IPS DF 19.7 (cell line): ENCODE data around the gene BAHCC1.

Experiments used
- DNase-seq: peaks from one replicate; pipeline ENCODE4 v3.0.0-alpha.2; 2013; ENCODE audit warnings: low read depth, low spot score

BAHCC1 gene

DNA sequence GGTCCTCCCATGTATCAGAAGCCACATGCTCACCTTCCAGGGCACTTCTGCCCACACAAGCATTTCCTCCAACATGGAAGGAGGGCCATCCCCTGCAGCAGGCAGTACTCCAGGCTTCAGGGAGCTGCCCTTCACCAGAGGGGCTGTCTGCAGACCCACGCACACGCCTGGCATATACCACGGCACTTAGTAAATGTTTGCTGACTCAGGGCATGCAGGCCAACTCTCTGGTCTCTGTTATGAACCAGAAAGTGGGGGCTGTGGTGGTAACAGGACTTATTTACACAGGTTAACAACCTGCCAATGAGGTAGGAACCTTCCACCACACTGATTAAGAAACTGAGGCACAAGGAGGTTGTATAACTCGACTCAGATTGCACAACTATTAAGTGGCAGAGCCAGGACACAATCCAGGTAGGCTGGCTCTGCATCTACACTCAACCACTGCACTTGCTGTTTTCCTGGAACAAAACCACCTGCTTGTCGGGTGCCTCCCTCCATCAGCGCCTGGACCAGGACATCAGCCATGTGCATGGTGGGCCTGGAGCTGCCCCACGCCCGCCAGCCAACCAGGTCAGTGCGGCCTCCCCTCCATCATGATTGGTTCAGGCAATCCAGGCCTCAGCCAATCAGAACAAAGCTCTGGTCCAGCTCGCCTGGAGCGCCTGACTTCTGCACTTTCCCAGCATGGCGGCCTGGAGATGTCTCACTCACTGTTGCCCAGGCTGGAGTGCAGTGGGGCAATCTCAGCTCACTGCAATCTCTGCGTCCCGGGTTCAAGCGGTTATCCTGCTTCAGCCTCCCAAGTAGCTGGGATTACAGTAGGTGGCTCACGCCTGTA is 98.2 kb downstream of the BAHCC1 start:
- DNase-seq: no peak

DNA sequence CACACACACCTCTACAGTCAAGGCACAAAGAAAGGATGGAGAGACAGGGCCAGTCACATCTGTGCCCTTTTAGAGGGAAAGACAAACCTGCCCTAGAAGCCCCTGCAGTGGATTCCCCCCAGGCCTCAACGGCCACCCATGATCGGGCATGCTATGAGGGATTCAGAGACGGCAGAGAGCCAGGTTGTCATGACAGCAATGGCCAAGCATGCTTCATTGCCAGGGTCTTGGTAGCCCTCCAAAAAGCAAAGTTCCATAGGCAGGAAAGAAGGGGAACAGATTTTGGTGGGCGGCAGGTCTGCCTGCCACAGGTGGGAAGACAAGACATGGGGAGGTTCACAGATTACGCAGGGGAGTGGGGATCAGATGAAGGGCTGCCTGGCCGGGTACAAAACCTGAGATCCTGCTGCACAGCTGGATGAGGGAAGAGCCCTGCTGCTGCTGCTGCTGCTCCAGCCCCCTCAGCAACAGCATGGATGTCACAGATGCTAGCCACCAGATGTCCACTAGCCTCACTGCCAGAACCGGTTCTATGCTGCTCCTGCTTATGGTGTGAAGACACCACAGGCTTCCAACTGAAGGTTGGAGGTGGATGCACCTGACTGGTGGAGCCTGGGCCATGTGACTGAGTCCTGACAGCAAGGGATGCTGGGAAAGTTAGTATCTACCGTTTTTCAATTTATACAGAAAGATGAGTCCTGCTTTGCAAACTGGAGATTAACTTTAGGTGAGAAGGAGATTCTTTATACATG is 99.5 kb downstream of the BAHCC1 start:
- no peak for DNase-seq

DNA sequence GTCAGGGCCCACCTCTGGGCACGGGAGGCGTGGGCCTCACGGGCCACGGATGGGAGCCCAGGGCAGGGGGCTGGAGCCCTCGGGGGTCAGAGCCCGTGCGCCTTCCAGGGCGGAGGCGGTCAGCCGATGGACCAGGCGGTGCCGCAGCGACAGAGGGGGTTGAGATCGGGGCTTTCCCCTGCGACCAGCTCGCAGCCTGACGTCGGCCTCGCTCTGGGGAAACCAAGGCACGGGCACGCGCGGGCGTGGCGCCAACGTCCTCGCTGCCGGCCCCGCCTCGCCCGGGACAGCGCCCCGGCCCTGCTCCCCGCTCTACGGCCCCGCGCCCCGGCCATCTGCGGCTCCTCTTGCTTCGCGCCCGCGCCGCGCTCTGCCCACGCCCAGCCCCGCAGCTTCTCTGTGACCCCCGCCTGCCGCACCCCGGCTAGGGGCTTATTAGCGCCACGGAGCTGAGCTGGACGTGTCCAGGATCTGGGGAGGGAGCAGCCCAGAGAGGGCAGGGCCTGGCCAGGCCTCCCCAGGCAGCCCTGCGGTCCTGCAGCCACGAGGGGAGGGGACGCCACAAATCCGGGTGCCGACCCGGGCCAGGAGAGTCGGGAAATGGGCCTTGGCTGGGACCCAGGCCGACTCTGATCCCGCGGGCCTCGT is 103.8 kb downstream of the BAHCC1 start:
- DNase-seq: no peak

DNA sequence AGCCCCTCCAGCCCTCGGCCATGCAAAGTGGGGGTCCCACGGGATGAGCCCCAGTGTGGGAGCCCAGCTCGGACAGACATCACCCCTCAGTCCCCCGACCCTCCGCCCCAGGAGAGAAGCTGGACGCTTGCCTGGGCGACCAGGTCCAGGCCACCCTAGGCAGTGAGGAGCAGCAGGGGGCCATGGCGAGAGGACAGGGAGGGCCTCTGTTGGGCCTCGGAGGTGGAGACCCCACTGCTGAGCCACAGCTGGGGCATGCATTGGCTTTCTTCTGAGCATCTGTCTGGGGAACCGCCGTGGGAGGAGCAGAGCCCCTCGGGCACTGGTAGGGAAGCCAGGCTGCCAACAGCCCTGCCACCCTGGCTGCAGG is 104.3 kb downstream of the BAHCC1 start:
- no peak for DNase-seq

DNA sequence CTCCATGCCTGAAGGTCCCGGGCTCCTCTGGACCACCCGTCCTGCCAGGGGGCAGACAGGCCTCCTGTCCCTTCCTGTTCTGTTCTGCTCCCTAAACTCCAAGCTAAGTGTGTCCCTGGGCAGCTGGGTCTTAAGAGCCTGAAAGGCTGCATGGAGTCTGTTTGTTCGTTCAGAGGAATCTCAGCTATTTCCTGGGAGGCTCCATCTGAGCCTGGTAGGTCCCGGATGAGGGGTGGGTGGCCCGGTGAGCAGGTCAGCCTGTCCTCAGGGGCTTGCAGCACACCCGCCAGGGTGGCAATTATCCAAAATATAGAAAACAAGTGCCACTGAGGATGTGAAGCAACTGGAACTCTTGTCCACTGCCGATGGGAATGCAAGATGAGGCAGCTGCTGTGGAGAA is 104.8 kb downstream of the BAHCC1 start:
- DNase-seq: no peak

DNA sequence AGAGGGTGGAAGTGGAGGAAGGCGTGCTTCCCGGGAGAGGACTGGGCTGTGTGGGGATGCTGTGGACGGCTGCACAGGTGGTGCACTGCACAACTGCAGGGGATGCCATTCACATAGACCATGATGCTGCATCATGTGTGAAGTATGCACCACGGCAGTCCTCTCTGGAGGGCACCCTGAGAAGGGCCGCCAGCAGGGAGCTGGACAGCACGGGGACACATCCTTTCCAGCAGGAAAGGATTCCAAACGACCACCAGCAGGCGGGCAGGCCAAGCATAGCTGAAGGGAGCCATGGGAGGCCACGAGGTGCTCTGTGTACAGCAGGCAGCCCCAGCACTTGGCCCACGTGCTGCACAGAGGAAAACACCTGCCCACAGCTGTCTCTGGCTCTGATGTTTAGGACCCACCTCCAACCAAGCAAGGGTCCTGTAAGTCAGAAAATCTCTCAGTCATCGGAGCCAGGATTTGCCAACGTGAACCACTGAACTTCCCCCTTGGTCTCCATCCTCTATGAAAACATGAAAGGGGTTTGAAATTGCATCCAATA is 107.3 kb downstream of the BAHCC1 start:
- DNase-seq: no peak

DNA sequence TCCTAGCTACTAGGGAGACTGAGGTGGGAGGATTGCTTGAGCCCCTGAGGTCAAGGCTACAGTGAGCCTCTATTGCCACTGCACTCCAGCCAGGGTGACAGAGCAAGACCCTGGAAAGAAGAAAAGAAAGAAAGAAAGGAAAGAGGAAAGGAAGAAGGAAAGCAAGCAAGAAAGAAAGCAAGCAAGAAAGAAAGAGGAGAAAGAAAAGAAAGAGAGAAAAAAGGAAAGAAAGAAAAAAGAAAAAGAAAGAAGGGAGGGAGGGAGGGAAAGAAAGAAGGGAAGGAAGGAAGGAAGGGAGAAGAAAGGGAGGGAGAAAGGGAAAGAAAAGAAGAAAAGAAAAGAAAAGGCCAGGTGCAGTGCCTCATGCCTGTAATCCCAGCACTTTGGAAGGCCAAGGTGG is 108.4 kb downstream of the BAHCC1 start:
- DNase-seq: no peak

DNA sequence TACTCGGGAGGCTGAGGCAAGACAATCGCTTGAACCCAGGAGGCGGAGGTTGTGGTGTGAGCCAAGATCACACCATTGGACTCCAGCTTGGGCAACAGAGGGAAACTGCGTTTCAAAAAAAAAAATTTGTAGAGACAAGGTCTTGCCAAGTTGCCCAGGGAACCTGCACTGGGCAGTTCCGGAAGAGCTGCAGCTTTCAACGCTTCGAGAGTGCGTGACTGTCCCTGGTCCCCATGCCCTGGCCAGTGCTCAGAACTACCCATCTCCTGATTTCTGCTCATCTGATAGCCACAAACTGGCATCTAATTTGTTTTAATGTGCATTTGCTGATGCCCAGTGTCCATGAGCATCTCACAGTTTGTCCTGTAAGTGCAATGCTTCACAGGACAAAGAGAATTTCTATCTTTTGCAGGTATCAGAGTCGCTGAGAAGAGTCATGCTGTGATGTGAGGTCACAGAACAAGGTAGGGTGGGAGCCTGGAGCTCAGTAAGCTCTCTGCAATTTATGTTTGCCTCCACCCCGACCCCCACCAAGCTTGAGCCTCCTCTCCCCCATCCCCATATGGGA is 113.5 kb downstream of the BAHCC1 start:
- DNase-seq: no peak

DNA sequence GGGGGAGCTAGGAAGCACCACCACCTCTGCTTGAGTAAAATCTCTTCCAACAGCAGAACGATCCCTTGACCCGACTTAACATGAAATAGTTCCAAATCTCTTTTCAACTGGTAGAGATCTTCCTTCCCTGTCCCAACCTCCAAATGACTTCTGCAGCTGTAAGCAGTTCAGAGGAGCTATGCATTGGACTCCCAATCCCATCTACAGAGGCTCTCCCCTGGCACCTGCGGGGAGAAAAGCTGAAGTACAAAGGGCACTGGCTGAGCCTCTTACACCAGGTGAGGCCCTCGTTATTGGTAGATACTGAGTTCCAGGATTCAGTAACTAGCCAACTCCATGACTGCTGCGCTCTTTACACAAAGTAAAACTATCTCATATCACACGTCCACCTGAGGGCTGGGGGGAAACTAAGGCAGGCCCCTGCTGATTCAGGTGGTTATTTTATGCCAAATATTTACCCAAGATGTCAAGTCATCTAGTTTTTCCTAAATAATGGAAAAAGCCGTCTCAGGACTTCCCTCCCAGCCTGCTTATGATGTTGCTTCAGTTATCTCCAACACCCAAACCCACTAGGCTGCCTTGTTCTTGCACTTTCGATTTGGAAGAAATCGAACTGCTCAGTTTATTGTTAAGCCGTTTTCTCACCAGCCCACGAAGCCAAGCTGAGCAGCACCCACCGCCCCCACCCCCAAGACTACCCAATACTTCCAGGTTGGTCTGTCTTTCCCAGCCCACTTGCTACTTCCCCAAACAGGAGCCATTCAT is 114.1 kb downstream of the BAHCC1 start:
- DNase-seq: no peak

DNA sequence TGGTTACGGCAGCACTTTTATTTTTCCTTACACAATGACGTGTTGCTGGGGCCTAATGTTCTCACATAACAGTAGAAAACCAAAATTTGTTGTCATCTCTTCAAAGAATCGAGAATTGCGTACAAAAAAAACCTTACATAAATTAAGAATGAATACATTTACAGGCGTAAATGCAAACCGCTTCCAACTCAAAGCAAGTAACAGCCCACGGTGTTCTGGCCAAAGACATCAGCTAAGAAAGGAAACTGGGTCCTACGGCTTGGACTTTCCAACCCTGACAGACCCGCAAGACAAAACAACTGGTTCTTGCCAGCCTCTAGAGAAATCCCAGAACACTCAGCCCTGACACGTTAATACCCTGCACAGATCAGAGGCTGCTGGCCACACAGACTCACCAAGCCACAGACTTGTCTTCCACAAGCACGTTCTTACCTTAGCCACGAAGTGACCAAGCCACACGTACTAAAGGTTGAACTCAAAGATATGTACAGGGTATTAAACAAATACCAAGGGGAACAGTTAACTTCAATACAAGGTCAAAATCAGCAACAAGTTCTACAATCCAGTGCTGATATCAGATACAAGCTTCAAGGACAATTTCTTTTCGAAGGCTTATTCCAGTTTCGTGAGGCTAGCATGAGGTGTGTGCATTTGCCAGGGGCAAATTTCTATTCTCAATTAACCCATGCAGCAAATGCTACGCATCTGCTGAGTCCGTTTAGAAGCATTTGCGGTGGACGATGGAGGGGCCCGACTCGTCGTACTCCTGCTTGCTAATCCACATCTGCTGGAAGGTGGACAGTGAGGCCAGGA is 114.9 kb downstream of the BAHCC1 start:
- DNase-seq: no peak

DNA sequence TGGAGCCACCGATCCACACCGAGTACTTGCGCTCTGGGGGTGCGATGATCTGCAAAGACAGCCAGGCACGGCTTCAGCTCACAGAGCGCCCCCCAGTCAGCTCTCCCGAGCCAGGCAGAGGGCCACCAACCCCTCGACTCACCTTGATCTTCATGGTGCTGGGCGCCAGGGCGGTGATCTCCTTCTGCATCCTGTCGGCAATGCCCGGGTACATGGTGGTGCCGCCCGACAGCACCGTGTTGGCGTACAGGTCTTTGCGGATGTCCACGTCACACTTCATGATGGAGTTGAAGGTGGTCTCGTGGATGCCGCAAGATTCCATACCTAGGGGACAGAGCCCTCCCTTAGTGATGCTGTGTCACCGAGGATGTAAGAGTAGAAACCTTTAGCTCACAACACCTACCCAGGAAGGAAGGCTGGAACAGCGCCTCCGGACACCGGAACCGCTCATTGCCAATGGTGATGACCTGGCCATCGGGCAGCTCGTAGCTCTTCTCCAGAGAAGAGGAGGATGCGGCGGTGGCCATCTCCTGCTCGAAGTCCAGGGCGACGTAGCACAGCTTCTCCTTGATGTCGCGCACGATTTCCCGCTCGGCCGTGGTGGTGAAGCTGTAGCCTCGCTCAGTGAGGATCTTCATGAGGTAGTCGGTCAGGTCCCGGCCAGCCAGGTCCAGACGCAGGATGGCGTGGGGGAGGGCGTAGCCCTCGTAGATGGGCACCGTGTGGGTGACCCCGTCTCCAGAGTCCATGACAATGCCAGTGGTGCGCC is 115.7 kb downstream of the BAHCC1 start:
- no peak for DNase-seq

DNA sequence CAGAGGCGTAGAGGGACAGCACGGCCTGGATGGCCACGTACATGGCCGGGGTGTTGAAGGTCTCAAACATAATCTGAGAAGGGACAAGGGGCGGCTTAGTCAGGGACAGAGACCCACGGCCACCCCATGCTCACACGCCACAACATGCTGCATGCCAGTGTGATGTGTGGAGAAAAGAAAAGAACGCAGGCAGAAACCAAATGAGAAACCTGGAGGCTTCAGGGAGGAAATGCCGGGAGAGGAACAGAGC is 116.2 kb downstream of the BAHCC1 start:
- no peak for DNase-seq

DNA sequence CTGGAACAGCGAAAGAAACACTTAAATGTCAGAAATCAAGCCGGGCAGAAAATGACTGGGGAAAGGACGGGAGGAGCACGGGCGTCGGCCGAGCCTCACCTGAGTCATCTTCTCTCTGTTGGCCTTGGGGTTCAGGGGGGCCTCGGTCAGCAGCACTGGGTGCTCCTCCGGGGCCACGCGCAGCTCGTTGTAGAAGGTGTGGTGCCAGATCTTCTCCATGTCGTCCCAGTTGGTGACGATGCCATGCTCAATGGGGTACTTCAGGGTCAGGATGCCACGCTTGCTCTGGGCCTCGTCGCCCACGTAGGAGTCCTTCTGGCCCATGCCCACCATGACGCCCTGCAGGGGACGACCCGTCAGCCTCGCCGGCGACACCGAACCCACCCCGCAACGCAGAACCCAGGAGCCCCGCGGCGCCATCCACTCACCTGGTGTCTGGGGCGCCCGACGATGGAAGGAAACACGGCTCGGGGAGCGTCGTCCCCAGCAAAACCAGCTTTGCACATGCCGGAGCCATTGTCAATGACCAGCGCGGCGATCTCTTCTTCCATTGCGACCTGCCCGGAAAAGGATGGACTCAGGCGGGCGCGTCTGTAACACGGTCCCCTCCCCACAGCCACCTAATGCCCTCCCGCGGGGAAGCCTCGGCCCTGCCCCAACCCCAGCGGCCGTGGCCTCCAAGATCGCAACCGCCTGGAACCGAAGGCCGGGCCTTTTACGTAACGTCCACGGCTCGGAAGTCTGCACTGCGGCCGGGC is 116.7 kb downstream of the BAHCC1 start:
- no peak for DNase-seq

DNA sequence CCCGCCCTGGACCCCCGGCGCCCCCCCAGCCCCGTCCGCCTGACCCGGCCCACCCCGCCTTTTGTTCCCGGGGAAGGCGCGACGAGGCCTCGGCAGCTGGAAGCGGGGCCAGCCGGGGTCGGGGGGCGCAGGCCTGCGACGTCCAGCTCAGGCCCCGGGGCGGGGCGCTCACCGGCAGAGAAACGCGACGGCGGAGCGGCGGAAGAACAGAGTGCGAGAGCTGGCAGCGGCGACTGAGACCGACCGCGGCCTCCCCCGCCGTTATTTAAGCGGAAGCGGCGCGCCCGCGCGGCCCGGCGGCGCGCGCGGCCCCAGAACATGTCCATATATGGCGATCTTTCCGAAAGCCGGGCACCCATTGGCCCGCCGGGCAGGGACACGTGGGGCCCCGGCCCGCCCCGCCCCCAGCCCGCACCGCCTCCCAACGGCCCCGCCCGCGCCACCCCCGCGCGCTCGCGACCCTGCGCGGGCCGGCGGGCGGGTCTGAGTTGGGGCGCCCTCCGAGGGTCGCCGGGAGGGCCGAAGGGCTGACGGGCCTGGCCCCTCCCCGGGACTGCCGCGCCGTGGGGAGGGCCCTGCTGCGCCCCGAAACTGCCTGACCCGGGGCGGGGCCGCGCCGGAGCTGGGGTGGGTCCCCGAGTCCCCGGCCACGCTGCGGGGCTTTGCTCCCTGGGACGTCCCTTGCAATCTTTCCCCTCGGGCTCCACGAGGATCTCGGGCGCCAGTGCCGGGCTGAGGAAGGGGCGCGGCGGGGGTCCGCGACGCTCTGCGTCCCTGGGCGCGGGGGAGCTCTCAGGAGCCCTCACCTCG is 117.5 kb downstream of the BAHCC1 start, which contains the start of gene ACTG1:
TSS of gene ACTG1 (minus strand) at position 238 of the 810 bp plus-strand sequence. CDS start 445 bp downstream, outside the sequence.
- no peak for DNase-seq

DNA sequence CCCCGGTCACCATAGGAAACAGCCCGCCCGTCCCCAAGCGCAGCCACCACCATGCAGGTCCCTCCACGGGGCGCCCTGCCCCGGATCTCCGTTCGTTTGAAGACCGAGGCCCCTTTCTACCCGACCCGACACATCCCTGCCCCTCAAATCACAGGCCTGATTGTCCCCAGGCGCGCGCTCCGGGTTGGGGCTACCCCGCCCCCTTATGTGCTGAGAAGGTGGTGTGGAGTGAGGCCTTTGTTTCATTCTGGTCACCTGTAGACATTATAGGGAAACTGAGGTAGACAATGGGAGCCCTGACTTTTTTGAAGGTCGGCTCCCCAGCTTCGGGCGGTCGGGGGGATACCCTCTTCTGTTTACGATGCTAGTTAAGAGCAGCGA is 118.1 kb downstream of the BAHCC1 start:
- DNase-seq: no peak

DNA sequence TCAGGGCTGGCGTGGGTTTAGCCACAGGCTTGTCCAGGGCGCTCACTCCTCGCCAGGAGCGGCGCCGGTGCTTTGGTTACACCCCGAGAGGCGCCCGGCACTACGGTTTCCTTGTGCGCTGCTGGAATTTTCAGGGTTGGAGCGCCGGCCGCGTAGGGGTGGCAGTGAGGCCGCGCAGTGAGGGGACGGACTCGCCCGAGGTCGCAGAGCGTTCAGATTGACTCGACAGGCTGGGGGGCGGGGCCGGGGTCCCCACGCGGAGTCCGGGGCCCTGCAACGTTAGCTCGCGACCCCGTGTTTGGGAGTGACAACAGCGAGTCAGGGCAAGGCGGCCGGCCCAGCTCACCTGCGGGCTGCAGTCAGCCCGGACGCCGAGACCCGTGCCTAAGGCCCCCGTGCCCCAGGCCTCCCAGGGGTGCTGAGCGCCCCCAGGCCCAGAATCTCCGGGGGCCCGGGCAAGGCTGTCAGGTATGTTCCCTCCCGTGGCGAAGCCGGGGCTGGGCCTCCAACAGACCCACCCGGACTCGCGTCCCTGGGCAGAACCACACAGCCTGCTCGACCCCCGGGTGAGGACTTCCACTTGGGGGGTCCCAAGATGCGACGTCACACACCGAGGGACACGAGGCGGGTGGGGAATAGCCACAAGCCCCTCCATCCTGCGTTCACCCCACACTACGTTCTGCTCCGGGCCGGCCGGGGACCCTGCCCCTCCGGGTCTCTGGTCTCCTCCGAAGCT is 118.7 kb downstream of the BAHCC1 start:
- DNase-seq: no peak

DNA sequence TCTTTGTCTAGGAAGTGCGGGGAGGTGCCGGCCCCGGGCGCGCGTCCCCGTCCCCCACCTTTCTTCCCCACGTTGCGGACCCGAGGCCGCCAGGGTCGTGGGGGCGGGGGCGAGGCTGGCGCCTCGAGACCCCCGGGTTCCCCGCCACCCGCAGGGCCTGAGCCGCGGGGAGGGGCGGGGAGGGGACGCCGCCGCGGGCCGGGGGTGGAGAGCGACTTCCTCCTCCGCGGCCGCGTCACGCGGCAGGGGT is 119.2 kb downstream of the BAHCC1 start:
- no peak for DNase-seq
